Thyroid gland (tissue), 4 donors: ENCODE measurements around the gene PRR13. TPM values are rescaled to one million over a fixed set of nuclear protein-coding genes. Genes with fewer than 3 reads are reported as not detected.
"Not testable (repeated sequence)": the region's sequence is repeated elsewhere in the genome, so short reads cannot be mapped to it uniquely, and the experiment has no call there.

Source experiments
- DNase-seq, 2 donors: peaks; one replicate each; pipeline ENCODE4 v3.0.0-alpha.2; 2019
- H3K27ac ChIP-seq, 3 donors: fragments of 200-600 bp; sonication (generic); 1 replicate in 2 of 3; 2 replicates in 1 of 3; pipeline ENCODE4 v1.5.1; 2016 to 2019; ENCODE audit warnings: mild to moderate bottlenecking in 1 of 3, moderate library complexity in 1 of 3
- H3K27me3 ChIP-seq: fragments of 200-600 bp; sonication (generic); one replicate; pipeline ENCODE4 v1.5.1; 2019
- H3K36me3 ChIP-seq, 2 donors: fragments of 200-600 bp; sonication (generic); one replicate each; pipeline ENCODE4 v1.5.1; 2016 to 2019
- H3K4me1 ChIP-seq, 2 donors: fragments of 200-600 bp; sonication (generic); one replicate each; pipeline ENCODE4 v1.5.1; 2017 to 2019
- H3K4me3 ChIP-seq, 3 donors: fragments of 200-600 bp; sonication (generic); replicated peaks in 1 of 3; 1 replicate in 2 of 3; 2 replicates in 1 of 3; pipeline ENCODE4 v1.5.1; 2016; ENCODE audit warnings: mild to moderate bottlenecking in 1 of 3
- H3K9me3 ChIP-seq: fragments of 200-600 bp; sonication (generic); one replicate; pipeline ENCODE4 v1.5.1; 2017
- POLR2A ChIP-seq, 2 donors: fragments of 450-650 bp; IDR thresholded peaks; one replicate each; pipeline ENCODE4 v1.6.1; 2017; ENCODE audit warnings: antibody characterized with exemption in 2 of 2, mild to moderate bottlenecking in 2 of 2, moderate library complexity in 1 of 2
- WGBS, 2 donors: methylation state at CpG; one replicate each; pipeline ENCODE4 v1.1.5; 2017; 5-methylcytosine and 5-hydroxymethylcytosine counted together
- intact Hi-C: fragments of 100-400 bp; cut with DNase I; formaldehyde crosslinking; loops from one replicate; pipeline ENCODE4 v1.15.1; 2023
- total RNA-seq, 4 donors: library from RNA; depleted of rRNA; stranded (reverse); fragments of >200 nt; gene quantifications; one replicate each; pipeline ENCODE4 v1.2.3, GENCODE V29; 2016
- TF ChIP-seq, protein P1 (sequence below), 6 experiments: fragments of 200-600 bp in 3 of 6; fragments of 450-650 bp in 3 of 6; sonication (generic) in 3 of 6; IDR thresholded peaks; one replicate each; pipeline ENCODE4 v1.5.1; 2016 to 2019; ENCODE audit warnings: antibody characterized with exemption in 6 of 6, mild to moderate bottlenecking in 2 of 6, inconsistent platforms in 1 of 6, moderate library complexity in 1 of 6

The PRR13 gene
- total RNA-seq, 4 donors from 2014 or later = 51.6 to 83.6 (median 68.9) TPM

DNA sequence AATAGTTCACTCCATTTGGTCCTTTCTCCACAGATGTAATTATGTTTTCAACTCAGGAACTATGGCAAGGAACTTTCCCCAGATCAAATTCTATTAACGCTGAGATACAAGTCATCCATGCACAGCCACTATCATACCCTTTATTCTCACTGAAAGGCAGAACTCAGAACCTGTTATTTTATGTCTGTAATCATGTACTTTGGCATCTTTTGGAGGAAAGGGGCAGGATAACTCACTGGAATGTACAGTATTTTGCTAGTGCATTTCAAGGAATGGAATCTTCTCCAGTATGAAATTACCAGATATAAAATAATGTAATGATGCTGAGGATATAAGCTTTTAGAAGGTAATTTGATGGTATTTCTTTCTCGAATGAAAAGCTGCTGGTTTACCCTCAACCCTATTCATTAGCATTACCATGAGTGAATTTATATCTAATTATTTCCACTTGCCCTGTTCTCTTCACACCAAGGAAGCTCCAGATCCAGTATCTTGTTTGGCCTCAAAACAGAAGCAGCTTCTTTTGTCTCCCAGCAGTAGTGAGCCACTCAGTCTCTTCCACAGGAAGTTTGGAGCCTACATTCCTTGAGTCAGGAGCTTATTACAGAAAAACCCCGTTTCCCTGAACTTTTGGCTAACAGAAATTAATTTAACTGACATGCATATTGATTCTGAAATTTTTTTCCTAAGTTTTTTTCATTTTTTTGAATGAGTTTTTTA, 27.9 kb upstream of the PRR13 start:
- Histone ChIP-seq H3K9me3 (no peaks in the 10 kb centered on the region), H3K27ac (peak overlapping the region in 1 of 3 donors; percentile 3), H3K36me3 (peaks cover 28 to 38% of the 10 kb centered on the region in 2 donors), H3K4me3 (no peak overlapping the region), H3K27me3 (no peaks in the 10 kb centered on the region), H3K4me1 (peaks cover 0 to 6% of the 10 kb centered on the region in 2 donors)
- intact Hi-C loops = no loop called here
- TF ChIP-seq, protein P1, sequence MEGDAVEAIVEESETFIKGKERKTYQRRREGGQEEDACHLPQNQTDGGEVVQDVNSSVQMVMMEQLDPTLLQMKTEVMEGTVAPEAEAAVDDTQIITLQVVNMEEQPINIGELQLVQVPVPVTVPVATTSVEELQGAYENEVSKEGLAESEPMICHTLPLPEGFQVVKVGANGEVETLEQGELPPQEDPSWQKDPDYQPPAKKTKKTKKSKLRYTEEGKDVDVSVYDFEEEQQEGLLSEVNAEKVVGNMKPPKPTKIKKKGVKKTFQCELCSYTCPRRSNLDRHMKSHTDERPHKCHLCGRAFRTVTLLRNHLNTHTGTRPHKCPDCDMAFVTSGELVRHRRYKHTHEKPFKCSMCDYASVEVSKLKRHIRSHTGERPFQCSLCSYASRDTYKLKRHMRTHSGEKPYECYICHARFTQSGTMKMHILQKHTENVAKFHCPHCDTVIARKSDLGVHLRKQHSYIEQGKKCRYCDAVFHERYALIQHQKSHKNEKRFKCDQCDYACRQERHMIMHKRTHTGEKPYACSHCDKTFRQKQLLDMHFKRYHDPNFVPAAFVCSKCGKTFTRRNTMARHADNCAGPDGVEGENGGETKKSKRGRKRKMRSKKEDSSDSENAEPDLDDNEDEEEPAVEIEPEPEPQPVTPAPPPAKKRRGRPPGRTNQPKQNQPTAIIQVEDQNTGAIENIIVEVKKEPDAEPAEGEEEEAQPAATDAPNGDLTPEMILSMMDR (IDR thresholded peaks at IDR 0.05) = no peak
- TF ChIP-seq POLR2A (IDR thresholded peaks at IDR 0.05) = no peak
- WGBS, 2 donors = 75 to 80% methylated on average over 3 of the region's 3 CpGs
- no peak for DNase-seq

DNA sequence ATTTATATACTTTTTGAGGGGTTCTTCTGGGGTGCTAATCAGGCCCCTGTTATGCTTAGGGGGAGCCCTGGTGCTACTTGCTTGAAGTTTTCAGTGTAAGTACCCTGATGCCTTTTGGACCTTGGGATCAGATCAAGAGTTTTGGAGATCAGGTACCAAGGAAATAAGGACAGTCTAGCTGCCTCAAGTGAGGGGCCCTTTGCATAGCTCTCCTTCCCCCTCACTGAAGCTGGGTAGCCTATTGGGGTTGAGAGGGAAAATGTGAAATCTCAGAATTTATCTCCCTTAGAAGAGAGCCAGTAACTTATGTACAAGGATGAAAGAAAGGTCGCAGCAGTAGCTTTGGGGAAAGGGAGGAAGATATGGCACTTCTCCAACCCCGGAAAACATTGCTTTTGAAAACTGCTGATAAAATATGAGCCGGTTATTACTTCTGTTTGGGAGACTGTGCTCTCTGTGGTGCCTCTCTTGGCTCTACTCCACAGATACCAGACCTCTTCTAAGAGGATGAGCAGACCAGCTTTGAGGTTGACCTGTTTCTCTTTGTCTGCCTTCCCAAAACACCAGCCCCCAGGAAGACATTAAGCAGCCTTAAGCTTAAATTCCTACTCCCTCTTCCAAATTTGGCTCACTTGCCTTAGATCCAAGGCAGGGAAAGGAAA, 26.6 kb upstream of the PRR13 start:
- peaks cover 16 to 26% of the 10 kb centered on the region in 2 donors for H3K36me3 ChIP-seq
- H3K4me3 ChIP-seq = no peak overlapping the region
- H3K4me1 ChIP-seq = peaks cover 0 to 6% of the 10 kb centered on the region in 2 donors
- no peaks in the 10 kb centered on the region for H3K27me3 ChIP-seq
- no peak for TF ChIP-seq POLR2A (IDR thresholded peaks at IDR 0.05)
- TF ChIP-seq, protein P1 (IDR thresholded peaks at IDR 0.05) = no peak
- no peak for DNase-seq
- WGBS, 2 donors = 67 to 69% methylated on average over 3 of the region's 3 CpGs
- H3K9me3 ChIP-seq = no peaks in the 10 kb centered on the region
- intact Hi-C loops = no loop called here
- H3K27ac ChIP-seq = peak overlapping the region in 1 of 3 donors; percentile 1

DNA sequence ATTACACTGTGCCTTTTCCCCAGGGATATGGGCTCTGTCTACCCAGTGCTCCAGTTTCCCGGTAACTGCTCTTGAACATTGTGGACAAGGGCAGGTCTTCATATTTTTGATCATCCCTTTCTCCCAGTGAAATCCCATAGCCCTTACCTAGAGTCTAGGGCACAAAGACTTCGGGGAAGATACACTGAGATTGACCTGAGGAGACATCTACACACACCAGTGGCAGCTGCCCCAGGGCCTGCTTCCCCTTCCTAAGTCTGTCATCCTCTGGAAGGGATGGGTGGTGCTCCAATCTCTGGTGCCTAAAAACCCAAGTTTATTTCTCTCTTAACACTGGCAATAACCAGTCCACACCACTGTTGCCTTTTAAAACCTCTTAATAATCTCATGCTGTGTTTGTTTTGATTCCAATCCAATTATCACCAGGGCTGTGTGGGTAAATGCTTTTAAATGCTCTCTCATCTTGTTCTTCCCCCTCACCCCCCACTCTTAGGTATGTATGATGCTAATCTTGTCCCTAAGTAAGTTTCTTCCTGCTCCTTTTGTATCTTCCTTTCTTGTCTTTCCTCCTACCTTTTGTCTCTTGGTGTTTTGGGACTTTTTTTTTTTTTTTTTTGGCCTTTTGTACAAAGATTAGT, 25.7 kb upstream of the PRR13 start:
- Histone ChIP-seq H3K36me3 (peaks cover 6 to 17% of the 10 kb centered on the region in 2 donors), H3K27ac (peak overlapping the region in 1 of 3 donors; percentile 1)
- intact Hi-C loops, DNase-seq, H3K27me3 ChIP-seq, H3K4me1 ChIP-seq, H3K9me3 ChIP-seq, H3K4me3 ChIP-seq: not testable (repeated sequence)
- 65 to 68% methylated on average over 2 of the region's 2 CpGs for WGBS, 2 donors

DNA sequence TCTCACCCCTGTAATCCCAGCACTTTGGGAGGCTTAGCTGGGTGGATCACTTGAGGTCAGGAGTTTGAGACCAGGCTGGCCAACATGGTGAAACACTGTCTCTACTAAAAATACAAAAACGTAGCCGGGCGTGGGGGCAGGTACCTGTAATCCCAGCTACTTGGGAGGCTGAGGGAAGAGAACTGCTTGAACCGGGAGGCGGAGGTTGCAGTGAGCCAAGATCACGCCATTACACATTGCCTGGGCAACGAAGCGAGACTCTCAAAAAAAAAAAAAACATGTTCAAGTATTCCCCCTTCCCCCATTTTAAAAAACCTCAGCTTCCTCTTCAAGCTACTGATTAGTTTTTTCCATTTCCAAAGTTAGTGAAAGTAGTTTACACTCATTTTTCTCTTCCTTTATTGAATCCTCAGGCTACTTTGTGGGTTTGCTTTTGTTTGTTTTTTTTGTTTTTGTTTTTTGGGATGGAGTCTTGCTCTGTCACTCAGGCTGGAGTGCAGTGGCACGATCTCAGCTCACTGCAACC, 24.2 kb upstream of the PRR13 start:
- WGBS, 2 donors = 52 to 63% methylated on average over 9 of the region's 9 CpGs
- H3K27ac ChIP-seq, H3K27me3 ChIP-seq, H3K4me3 ChIP-seq, H3K36me3 ChIP-seq, intact Hi-C loops, H3K9me3 ChIP-seq: not testable (repeated sequence)
- peak in 1 of 2 donors; percentile 11 for DNase-seq
- H3K4me1 ChIP-seq = peaks cover 0 to 11% of the 10 kb centered on the region in 2 donors

DNA sequence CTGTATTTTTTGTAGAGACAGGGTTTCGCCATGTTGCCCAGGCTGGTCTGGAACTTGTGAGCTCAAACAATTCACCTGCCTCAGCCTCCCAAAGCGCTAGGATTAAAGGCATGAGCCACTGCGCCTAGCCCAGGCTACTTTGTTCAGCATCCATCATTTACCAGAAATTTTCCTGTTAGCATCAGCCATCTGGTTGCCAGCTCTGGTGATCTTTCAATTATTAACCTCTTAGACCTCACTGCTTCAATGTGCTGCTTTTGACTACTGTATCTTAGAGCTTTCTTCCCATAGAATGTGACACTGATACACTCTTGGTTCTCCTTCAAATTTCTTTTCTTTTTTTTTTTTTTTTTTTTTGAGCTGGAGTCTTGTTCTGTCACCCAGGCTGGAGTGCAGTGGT, 23.3 kb upstream of the PRR13 start:
- WGBS, 2 donors = 90 to 100% methylated on average over 3 of the region's 3 CpGs

More for the DNA sequence above, 23.3 kb upstream of the PRR13 start:
- H3K27me3 ChIP-seq = no peaks in the 10 kb centered on the region
- intact Hi-C loops = no loop called here
- no peak for DNase-seq
- H3K4me3 ChIP-seq = no peak overlapping the region
- TF ChIP-seq POLR2A (IDR thresholded peaks at IDR 0.05) = no peak
- TF ChIP-seq, protein P1 (IDR thresholded peaks at IDR 0.05) = no peak
- H3K4me1 ChIP-seq = peaks cover 0 to 11% of the 10 kb centered on the region in 2 donors
- peaks cover 0 to 3% of the 10 kb centered on the region in 2 donors for H3K36me3 ChIP-seq
- H3K9me3 ChIP-seq = no peaks in the 10 kb centered on the region
- no peak overlapping the region for H3K27ac ChIP-seq
